Fibroblast of mammary gland (primary cell): Measurements from ENCODE around the gene C1QTNF1.

Source experiments
- DNase-seq: peaks from one replicate; pipeline ENCODE4 v3.0.0-alpha.2; 2010; ENCODE audit warnings: low read depth
- H3K4me3 ChIP-seq: 2 replicates; pipeline ENCODE4 v1.5.1; 2011; ENCODE audit warnings: low read depth, mild to moderate bottlenecking, low read length, moderate library complexity; ENCODE audit not compliant: control insufficient read depth
- TF ChIP-seq, protein P1 (sequence below): conservative IDR thresholded peaks from 2 replicates; pipeline ENCODE4 v1.5.1; 2011; ENCODE audit warnings: low read depth, low read length, inconsistent platforms; ENCODE audit not compliant: control insufficient read depth, insufficient read depth

C1QTNF1 gene, protein sequence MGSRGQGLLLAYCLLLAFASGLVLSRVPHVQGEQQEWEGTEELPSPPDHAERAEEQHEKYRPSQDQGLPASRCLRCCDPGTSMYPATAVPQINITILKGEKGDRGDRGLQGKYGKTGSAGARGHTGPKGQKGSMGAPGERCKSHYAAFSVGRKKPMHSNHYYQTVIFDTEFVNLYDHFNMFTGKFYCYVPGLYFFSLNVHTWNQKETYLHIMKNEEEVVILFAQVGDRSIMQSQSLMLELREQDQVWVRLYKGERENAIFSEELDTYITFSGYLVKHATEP

DNA sequence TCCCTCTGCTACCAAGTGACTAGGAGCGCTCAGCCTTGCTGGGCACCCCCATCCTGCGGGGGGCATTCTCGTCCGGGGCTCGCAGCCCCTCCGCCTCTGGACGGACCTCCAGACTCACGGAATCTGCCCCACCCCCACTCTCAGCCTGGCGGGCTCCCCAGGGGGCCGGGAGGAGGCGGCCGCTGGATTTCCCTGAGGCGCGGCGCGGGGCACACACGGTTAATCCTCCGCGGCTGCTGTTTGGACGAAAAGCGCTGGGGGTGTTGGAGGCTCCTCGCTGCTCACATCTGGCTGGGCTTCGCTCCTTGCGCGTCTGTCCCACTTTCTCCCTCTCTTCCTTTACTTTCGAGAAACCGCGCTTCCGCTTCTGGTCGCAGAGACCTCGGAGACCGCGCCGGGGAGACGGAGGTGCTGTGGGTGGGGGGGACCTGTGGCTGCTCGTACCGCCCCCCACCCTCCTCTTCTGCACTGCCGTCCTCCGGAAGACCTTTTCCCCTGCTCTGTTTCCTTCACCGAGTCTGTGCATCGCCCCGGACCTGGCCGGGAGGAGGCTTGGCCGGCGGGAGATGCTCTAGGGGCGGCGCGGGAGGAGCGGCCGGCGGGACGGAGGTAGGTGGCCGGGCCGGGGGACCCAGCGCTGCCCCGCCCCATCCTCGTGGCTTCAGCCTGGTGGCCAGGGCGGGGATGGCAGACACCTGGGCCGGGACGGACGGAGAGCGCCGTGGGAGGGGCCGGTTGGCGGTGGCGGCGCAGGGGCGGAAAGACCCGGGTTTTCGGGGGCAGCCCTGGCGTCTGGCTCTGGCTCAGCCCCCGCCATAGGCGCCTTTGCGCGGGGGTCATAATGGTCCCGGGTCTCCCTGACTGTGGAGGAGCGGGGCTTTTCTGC is at the start of gene C1QTNF1:
C1QTNF1 (plus strand) TSS at position 284 of the 886 bp plus-strand sequence. CDS start 19,800 bp downstream, outside the sequence.
- peak within 1 kb of the TSS; percentile 66 for H3K4me3 ChIP-seq
- TF ChIP-seq, protein P1, sequence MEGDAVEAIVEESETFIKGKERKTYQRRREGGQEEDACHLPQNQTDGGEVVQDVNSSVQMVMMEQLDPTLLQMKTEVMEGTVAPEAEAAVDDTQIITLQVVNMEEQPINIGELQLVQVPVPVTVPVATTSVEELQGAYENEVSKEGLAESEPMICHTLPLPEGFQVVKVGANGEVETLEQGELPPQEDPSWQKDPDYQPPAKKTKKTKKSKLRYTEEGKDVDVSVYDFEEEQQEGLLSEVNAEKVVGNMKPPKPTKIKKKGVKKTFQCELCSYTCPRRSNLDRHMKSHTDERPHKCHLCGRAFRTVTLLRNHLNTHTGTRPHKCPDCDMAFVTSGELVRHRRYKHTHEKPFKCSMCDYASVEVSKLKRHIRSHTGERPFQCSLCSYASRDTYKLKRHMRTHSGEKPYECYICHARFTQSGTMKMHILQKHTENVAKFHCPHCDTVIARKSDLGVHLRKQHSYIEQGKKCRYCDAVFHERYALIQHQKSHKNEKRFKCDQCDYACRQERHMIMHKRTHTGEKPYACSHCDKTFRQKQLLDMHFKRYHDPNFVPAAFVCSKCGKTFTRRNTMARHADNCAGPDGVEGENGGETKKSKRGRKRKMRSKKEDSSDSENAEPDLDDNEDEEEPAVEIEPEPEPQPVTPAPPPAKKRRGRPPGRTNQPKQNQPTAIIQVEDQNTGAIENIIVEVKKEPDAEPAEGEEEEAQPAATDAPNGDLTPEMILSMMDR: no peak
- peak; percentile 52 for DNase-seq

DNA sequence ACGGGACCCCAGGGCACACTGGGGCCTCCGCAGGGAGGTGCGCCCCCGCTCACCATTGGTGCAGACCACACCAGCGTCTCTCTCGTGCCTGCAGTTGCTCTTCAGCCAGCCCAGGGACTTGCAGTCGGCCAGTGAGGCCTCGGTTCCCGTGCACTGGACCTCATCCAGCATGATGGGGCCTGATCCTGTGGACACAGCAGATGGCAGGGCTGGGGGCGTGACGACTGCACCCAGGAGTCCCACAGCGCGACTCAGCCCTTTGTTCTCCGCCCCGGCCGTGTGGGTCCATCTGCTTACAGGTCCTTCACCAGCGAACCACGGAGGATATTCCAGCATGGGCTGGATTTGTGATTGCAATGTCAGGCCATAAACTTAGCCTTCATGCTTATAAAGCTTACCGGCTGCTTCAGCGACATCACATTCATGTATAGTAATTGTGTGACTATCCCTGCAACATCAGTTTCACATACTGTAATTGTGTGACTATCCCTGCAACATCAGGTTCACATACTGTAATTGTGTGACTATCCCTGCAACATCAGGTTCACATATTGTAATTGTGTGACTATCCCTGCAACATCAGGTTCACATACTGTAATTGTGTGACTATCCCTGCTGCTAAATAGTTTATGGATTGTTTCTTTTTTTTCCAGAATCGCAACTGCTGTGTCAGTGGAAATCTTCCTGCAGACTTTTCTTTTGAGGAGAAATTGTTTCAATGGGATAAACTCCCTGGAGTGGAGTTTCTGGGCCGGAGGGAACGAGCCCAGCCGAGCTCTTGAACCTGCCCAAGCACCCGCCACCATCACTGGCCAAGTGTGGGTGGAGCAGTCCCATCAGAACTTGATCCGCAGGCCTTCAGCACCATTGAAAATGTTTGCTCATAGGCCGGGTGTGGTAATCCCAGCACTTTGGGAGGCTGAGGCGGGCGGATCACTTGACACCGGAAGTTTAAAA is 49.1 kb upstream of the C1QTNF1 start:
- no peak overlapping the region for H3K4me3 ChIP-seq
- TF ChIP-seq, protein P1: no peak
- DNase-seq: peak; percentile 86

DNA sequence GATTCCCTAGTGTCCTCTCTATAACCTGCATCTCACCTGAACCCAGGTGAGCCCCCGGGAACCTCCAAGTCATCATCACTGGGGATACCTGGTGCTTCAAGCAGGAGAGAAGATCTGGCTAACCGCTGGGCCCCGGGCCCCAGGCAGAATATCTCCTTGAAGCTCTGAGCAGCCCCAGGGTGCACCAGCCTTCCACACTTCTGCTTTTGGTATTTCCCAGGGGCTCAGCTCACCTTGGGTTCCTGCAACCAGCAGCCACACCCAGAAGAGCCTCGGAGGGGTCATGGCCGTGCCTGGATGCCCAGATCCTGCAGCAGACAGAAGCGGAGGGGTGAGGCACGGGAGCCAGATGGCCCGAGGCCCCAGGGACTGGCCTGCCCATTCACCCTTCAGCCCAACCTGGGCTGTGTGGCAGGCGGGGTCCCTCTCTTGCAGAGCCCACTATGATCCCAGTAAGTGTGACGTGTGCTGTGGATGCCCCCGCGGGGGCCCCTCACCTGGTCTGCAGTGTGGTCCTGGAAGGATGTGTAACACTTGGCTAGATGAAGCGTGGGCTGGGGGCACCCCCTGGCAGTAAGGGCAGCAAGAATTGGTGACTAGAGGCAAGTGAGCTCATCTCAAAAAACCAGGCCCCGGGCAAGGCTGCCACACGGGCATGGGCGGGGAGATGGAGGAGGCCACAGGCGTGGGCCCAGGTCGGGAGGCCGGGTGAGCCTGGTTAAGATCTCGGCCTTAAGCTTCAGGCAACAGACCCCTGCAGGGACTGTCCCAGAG is 46.9 kb upstream of the C1QTNF1 start:
- no peak overlapping the region for H3K4me3 ChIP-seq
- TF ChIP-seq, protein P1: no peak
- no peak for DNase-seq

DNA sequence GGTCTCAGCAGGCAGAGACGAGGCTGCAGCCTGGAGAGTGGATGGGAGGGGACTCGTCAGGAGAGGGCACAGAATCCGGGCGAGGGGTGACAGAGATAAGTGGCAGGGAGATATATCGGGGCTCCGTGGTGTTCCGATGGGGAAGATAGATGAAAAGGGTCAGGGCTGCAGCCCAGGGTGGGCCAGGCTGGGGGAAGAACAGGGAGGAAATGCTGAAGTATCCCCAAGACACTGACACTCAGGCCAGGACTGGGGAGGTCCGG is 46.4 kb upstream of the C1QTNF1 start:
- H3K4me3 ChIP-seq: no peak overlapping the region
- TF ChIP-seq, protein P1: no peak

DNA sequence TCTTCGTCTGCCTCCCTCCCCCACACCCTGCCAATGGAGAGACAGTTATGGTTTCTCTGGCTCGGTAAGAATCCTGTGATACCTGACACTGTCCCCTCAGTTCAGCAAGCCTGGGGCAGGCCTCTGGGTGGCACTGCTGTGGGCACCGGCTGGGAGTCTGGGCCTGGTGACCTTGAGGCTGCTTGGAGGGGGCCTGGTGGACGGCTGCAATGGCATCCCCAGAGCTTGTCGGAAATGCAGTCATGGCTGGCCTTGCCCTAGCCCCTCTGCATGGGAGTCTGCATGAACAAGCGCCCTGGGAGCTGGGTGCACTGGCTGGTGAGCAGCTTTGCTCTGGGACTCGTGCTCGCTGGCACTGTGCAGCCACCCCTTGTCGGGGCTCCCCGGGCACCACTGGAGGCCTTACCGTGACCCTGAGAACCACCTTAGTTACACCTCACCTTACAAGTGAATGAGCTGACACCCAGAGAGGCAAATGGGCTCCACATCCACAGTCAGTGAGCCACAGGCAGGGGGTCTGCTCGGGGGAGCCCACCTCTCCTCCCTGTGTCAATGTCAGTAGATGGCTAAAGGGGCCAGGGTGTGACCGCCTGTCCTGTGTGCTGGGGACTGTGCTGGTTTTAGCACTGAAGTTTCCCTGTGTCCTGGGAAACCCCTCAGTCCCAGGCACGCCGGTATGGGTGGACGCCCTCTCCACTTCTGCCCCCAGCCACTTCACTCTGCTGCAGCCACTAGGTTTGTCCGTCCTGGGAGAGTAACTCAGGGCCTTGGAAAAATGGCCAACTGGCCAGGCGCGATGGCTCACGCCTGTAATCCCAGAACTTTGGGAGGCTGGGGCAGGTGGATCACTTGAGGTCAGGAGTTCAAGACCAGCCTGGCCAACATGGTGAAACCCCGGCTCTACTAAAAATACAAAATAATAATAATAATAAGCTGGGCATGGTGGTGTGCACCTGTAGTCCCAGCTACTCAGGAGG is 45.7 kb upstream of the C1QTNF1 start:
- no peak for DNase-seq
- TF ChIP-seq, protein P1: no peak
- peak overlapping the region; percentile 20 for H3K4me3 ChIP-seq

More for the DNA sequence above, 46.4 kb upstream of the C1QTNF1 start:
- no peak for DNase-seq
